Glomerular endothelial cell (primary cell): ENCODE measurements around the gene PRDX2. TPM values are rescaled to one million over a fixed set of nuclear protein-coding genes. Genes with fewer than 3 reads are reported as not detected.
"Not testable (repeated sequence)": the region's sequence is repeated elsewhere in the genome, so short reads cannot be mapped to it uniquely, and the experiment has no call there.

ENCODE experiments used
- DNase-seq: peaks from one replicate; pipeline ENCODE4 v3.0.0-alpha.2; 2011; ENCODE audit warnings: low read depth, low spot score; ENCODE audit errors: extremely low read depth
- total RNA-seq: library from RNA; depleted of rRNA; stranded (reverse); fragments of >200 nt; gene quantifications from 2 replicates; pipeline ENCODE4 v1.2.3, GENCODE V29; 2015

PRDX2 gene
- total RNA-seq, result 325 and 362 TPM in 2 replicates

DNA sequence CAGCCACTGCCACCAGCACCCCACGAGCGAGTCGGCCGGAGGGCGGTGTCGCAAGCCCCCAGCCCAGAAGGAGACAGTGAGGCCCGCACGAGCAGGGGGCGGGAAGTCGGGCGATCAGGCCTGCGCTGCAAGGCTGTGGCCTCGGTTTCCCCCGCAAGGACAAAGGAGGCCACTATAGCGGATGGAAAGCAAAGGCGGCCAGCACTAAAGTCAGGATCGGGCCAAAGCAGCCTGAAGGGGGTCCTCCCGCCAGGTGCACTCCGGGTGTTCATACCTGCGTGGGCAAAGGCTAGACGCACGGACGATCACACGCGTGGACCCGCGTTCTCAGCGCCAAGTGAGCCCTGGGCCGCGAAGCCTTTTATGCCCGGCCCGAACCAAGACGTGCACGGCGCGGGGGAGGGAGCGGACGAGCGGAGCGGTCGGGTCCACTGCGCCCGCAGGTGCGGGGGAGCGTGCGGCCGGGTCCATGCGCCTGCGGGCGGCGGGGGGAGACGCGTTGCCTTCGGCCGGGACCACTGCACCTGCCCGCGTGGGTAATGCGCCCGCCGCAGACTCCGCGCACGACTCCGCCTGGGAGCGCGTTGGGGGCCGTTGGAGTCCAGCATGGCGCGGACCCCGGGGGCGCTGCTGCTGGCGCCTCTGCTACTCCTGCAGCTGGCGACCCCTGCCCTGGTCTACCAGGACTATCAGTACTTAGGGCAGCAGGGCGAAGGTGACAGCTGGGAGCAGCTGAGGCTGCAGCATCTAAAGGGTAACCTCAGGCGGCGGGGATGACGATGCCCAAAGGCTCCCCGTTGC is at the start of gene PRDX2, which contains the start of gene THSD8:
PRDX2 (minus strand) TSS at position 335 of the 801 bp plus-strand sequence. CDS start 539 bp downstream, outside the sequence.
THSD8 (plus strand) TSS at position 604 of the 801 bp plus-strand sequence; CDS start at position 607, 3 bp downstream.
- DNase-seq, result no peak

- no peak for DNase-seq
Observed at GRCh38 chr19:12847159-12848139, 45.8 kb upstream of the PRDX2 start.

GRCh38 chr19:12846613-12847012 is 45.0 kb upstream of the PRDX2 start:
- not testable (repeated sequence) for DNase-seq

DNA sequence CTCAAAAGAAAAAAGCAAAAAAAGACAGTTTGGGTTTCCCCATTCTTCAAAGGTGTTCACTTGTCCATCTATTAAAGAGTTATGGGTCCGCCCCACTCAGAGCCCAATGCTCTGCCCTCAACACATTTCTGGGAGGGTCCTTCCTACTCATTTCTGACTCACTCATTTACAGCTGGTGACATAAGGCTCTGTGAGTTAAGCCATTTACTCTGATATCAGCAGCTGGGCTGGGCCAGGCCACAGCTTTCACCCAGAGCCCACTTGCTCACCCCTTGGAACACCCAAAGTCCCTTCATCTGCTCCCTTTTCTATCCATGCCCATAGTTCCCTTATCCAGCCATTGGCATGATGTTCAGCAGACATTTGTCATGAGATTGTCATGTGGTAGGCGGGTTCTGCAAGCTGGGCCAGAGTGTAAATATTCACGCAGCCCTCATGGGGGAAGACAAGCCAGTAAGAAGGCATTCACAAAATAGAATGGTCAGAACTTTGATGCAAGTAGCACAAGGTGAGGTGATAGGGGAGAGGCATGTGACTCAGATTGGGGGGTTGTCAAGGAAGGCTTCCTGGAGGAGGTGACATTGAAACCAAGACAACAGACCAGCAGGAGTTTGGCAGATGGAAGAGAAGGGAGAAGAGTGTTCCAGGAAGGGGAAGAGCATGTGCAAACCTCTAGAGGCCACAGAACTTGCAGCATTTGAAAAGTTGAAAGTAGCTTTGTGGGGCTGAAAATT is 42.6 kb upstream of the PRDX2 start:
- DNase-seq, result no peak

DNA sequence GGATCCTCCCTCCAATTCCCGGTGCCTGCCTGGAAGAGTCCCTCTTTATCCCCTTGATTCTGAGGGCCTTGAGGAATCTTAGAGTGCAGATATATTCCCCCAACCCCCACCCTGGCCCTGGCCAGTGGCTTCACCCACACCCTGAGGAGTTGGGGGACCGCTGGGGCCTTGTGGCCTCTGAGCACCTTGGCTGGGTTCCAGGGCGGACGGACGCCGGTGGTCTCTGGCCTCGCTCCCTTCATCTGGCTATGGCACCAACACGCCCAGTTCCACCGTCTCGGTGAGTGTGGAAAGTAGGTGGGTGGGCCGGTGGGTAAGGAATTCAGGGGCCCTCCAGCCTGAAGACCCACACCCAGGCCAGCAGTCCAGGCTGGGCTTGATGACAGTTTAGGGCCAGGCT is 41.7 kb upstream of the PRDX2 start:
- DNase-seq, result no peak

GRCh38 chr19:12842511-12842910 is 40.9 kb upstream of the PRDX2 start:
- no peak for DNase-seq

GRCh38 chr19:12841094-12841493 is 39.5 kb upstream of the PRDX2 start:
- DNase-seq, result no peak

- DNase-seq, result no peak
Observed at GRCh38 chr19:12840091-12841079, 38.8 kb upstream of the PRDX2 start.

GRCh38 chr19:12838886-12839756 is 37.5 kb upstream of the PRDX2 start:
- DNase-seq, result no peak

GRCh38 chr19:12838182-12838885 is 36.7 kb upstream of the PRDX2 start, which contains the start of gene MAST1:
Gene MAST1 (plus strand): TSS chr19:12838515. CDS start chr19:12838573, 58 bp downstream.
- DNase-seq, result no peak

- DNase-seq, result no peak
Observed at GRCh38 chr19:12837225-12837624, 35.6 kb upstream of the PRDX2 start.

DNA sequence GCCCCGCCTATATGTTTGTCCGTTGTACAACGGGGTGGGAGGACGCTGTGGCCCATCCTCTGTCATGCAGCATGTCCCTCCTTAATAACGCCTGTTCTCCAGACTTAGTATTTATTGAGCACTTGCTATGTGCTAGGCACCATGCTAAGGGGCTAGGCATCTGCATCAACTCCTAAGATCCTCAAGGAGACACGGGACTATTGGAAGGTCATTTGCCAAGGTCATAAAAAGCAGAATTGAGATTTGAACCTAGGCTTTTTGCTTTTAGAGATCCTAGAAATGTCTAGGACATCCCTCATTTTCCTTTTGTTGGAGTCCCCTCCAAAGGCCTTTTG is 34.9 kb upstream of the PRDX2 start:
- DNase-seq, result no peak

DNA sequence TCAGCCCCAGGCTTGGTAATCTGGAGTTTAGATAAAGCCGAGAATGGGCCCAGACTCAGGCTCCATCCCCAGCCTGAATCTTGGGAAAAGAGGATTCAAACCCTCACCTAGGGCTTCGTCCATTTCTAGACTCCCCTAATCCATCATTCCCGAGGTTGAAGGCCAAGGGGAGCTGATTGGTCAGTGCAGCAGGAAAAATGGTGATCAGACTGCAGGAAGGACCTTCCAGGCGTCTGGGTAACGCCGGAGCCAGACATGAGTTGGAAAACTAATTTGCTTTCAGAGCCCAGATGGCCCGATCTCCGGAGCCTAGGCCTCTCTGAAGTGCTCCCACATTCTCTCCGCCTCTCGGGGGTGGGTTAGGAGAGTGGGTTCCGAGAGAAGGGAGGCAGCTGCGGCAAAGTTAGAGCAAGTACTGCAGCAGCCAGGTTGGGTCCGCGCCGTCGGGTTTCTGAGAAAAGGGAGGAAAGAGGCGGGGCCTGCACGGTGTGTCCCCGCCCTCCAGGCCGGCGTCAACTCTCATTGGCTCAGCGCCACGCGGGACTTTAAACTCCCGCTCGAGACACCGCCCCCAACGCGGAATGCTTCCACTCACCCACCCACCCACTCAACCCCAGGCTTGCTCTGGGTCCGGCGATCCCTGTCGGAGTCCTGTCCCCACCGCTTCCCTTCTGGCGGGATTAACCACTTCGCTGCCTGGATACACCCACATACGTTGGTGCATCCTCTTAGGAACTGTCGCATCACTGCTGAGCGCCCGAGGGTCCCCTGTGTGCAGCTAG is 33.6 kb upstream of the PRDX2 start:
- no peak for DNase-seq

DNA sequence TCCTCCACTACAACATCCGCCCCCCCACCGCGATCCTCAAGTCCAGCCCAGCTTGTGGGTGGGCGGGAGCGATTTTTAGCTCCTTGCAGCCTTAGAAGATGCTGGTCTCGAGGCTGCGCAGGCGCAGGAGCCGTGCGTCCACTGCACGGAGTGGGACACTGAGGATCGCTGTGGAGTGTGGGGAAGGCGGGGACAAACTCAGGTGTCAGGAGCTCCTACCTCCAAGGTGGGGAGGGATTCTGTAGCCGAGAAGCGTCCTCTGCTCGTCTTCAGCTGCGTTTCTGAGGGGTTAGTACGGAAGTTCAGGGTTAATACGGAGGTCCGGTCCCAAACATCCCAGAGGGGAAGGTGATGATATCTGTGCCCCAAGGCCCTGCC is 33.0 kb upstream of the PRDX2 start, which contains the start of gene RTBDN:
RTBDN (minus strand) TSS at position 14 of the 378 bp plus-strand sequence. CDS start 4,600 bp downstream, outside the sequence.
- DNase-seq, result no peak

DNA sequence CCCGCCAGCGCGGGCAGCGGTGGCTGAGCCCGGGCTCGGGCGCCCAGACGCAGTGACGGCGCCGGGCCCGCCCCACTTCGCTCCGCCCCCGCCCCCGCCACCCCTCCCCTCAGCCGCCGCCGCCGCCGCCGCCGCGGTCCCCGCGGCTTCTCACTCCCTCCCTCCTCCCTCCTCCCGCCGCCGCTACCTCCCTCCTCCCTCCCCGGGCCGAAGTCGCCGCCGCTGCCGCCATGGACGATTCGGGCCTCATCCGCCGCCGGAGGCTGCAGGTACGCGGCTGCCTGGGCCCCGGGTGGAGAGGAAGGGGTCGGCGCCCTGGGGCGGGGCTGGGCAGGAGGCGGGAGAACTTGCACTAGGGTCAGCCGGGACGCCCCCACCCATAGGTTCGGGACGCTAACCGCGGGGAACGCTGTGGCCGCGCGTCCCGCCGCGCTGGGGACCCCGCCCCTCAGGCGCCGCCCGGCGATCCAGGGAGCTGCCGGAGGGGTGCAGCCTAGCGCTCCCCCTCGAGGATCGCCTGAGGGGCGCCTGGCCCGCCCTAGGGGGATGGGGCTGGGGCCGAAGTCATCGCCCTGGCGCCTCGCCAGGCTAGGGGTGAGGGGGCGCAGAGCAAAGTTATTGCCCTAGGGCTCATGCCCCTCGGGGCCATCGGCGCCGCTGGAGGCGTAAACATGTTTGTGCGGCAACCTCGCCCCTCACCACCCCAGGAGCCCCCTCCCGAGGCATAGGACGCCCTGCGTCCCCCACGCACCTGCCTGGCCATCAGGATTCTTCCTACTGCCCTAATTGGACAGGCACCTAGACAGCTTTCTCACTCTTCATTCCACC is 32.4 kb upstream of the PRDX2 start:
- no peak for DNase-seq

DNA sequence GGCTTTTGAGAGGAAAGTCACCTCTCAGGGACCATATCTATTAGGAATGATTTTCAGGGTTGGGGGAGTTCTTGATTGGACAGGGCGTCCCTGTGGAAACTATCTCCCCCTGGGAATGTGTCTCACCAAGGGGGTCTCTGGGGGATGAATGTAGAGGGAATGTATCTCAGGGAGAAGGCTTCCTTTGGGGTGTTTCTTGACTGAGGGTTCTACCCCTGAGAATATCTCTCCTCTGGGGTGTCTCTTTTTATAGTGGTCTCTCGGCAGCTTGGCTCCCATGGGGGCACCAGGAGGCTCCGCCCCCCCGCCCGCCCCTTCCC is 31.8 kb upstream of the PRDX2 start:
- no peak for DNase-seq
